ENCODE results near the gene SMAD3.

DNA sequence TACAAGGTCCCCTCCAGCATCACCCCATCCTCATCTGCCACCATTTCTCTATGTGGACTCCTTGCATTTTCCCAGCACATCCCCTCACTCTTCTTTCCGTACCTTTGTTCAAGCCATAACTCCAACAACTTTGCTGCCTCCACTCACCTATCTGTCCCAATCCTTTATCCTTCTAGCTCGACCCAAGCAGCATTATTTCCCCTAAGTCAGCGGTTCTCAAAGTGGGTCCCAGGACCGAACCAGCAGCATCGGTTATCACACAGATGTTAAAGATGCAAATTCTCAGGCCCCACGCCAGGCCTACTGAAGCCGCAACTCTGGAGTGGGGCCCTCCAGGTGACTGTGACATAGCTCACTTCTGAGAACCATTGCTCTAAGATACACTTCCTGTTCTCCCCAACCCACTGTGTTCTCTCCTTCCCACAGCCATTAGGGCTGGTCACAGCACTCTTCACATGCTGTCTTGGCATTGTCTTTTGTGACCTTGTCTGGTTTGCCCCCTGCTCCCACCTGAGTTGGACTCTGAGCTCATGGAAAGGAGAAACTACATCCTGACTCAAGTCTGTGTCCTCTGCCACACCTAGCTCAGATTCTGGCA lies 132.9 kb downstream of the SMAD3 start:
- no peak for TF ChIP-seq SIN3A (conservative IDR thresholded peaks at IDR 0.05 in 1 of 2, IDR thresholded peaks at IDR 0.05 in 1 of 2; ENCODE audit: low read depth in 1 of 2, low read length in 2 of 2)
- TF ChIP-seq, protein P1, sequence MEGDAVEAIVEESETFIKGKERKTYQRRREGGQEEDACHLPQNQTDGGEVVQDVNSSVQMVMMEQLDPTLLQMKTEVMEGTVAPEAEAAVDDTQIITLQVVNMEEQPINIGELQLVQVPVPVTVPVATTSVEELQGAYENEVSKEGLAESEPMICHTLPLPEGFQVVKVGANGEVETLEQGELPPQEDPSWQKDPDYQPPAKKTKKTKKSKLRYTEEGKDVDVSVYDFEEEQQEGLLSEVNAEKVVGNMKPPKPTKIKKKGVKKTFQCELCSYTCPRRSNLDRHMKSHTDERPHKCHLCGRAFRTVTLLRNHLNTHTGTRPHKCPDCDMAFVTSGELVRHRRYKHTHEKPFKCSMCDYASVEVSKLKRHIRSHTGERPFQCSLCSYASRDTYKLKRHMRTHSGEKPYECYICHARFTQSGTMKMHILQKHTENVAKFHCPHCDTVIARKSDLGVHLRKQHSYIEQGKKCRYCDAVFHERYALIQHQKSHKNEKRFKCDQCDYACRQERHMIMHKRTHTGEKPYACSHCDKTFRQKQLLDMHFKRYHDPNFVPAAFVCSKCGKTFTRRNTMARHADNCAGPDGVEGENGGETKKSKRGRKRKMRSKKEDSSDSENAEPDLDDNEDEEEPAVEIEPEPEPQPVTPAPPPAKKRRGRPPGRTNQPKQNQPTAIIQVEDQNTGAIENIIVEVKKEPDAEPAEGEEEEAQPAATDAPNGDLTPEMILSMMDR (IDR thresholded peaks at IDR 0.05; ENCODE audit: control extremely low read depth in 1 of 3, insufficient read depth in 1 of 3, low read depth in 1 of 3, low read length in 3 of 3): no peak
- TF ChIP-seq TAF1 (IDR thresholded peaks at IDR 0.05; ENCODE audit: low read depth, low read length): no peak
- TF ChIP-seq POLR2AphosphoS5 (IDR thresholded peaks at IDR 0.05; ENCODE audit: low read depth, low read length): no peak
- no peak for TF ChIP-seq POLR2A (IDR thresholded peaks at IDR 0.05; ENCODE audit: control extremely low read depth in 1 of 2, low read depth in 2 of 2, low read length in 2 of 2)
- TF ChIP-seq CBX5 (IDR thresholded peaks at IDR 0.05; ENCODE audit: low read depth, low read length): no peak
- no peak for TF ChIP-seq EZH2 (IDR thresholded peaks at IDR 0.05; ENCODE audit: low read depth, low read length, severe bottlenecking)
- TF ChIP-seq RAD21 (IDR thresholded peaks at IDR 0.05 in 1 of 2, conservative IDR thresholded peaks at IDR 0.05 in 1 of 2; ENCODE audit: low read depth in 2 of 2, low read length in 2 of 2): no peak
- no peak for TF ChIP-seq EP300 (IDR thresholded peaks at IDR 0.05; ENCODE audit: borderline replicate concordance in 1 of 2, low read depth in 2 of 2, low read length in 2 of 2)
- TF ChIP-seq, protein P2, sequence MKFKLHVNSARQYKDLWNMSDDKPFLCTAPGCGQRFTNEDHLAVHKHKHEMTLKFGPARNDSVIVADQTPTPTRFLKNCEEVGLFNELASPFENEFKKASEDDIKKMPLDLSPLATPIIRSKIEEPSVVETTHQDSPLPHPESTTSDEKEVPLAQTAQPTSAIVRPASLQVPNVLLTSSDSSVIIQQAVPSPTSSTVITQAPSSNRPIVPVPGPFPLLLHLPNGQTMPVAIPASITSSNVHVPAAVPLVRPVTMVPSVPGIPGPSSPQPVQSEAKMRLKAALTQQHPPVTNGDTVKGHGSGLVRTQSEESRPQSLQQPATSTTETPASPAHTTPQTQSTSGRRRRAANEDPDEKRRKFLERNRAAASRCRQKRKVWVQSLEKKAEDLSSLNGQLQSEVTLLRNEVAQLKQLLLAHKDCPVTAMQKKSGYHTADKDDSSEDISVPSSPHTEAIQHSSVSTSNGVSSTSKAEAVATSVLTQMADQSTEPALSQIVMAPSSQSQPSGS (IDR thresholded peaks at IDR 0.05; ENCODE audit: low read length): no peak
- TF ChIP-seq TEAD4 (IDR thresholded peaks at IDR 0.05; ENCODE audit: low read depth, low read length): no peak

All from H1 (cell line).